ENCODE data around the gene TRPM2. TPM values are rescaled to one million over a fixed set of nuclear protein-coding genes. Genes with fewer than 3 reads are reported as not detected.

TRPM2 gene
- total RNA-seq, 4 donors from 2014 or later = 2.9 to 7.0 (median 6.1) TPM

GRCh38 chr21:44464351-44464750 is 110.9 kb downstream of the TRPM2 start:
- no peak for TF ChIP-seq CTCF (IDR thresholded peaks at IDR 0.05; ENCODE audit: low read depth)

- TF ChIP-seq CTCF (IDR thresholded peaks at IDR 0.05; ENCODE audit: low read depth) = no peak
These were observed 113.0 kb downstream of the TRPM2 start for GRCh38 chr21:44466351-44466954.

- no peak for TF ChIP-seq CTCF (IDR thresholded peaks at IDR 0.05; ENCODE audit: low read depth)
These were observed 113.8 kb downstream of the TRPM2 start for GRCh38 chr21:44466996-44467858.

- no peak for TF ChIP-seq CTCF (IDR thresholded peaks at IDR 0.05; ENCODE audit: low read depth)
These were observed 114.4 kb downstream of the TRPM2 start for GRCh38 chr21:44467859-44468195.

- no peak for TF ChIP-seq CTCF (IDR thresholded peaks at IDR 0.05; ENCODE audit: low read depth)
These were observed 117.9 kb downstream of the TRPM2 start for GRCh38 chr21:44471341-44471740.

- TF ChIP-seq CTCF (IDR thresholded peaks at IDR 0.05; ENCODE audit: low read depth) = no peak
These were observed 118.6 kb downstream of the TRPM2 start for GRCh38 chr21:44471996-44472395.

- no peak for TF ChIP-seq CTCF (IDR thresholded peaks at IDR 0.05; ENCODE audit: low read depth)
These were observed 120.6 kb downstream of the TRPM2 start for GRCh38 chr21:44473915-44474555.

Data from subcutaneous adipose tissue (tissue), 4 donors.